Measurements from ENCODE around the gene CSH2. TPM values are rescaled to one million over a fixed set of nuclear protein-coding genes. Genes with fewer than 3 reads are reported as not detected.
A peak's percentile ranks its signal among the peaks of the same experiment; 100 is the strongest.
"Not testable (repeated sequence)": the region's sequence is repeated elsewhere in the genome, so short reads cannot be mapped to it uniquely, and the experiment has no call there.

CSH2 gene
- total and polyA plus RNA-seq, 4 experiments from 2014 or later: not detected

- Histone ChIP-seq H3K4me3 (ENCODE audit: low read length in 2 of 2) (no peak within 1 kb of the TSS), H3K4me1 (ENCODE audit: insufficient read depth, low read length) (no peaks in the 10 kb centered on the region), H3K27me3 (ENCODE audit: insufficient read depth, low read length) (no peaks in the 10 kb centered on the region), H3K9me3 (ENCODE audit: control insufficient read depth in 1 of 2, low read length in 2 of 2) (no peaks in the 10 kb centered on the region), H3K36me3 (ENCODE audit: insufficient read depth, low read length) (no peaks in the 10 kb centered on the region), H3K27ac (ENCODE audit: low read depth, low read length) (no peak within 1 kb of the TSS)
- H3K27me3 Mint-ChIP-seq: peaks cover 0 to 2% of the 10 kb centered on the region in 2 donors
- POLR2A ChIA-PET (ENCODE audit: partially characterized antibody): interaction anchor here (1.0 to 2.2 kb wide), 3 partner anchors 115 to 235 kb away, joined by 3 to 6 read pairs (median 6); no protein-coding TSS in a partner anchor
- no peak within 1 kb of the TSS for H3K4me3 Mint-ChIP-seq
- H3K27ac Mint-ChIP-seq: peak within 1 kb of the TSS in 1 of 7 donors; percentile 87
- H3K36me3 Mint-ChIP-seq: no peaks in the 10 kb centered on the region
- intact Hi-C loops (cut with micrococcal nuclease): loop anchor here (1.0 kb wide), 1 partner anchor 114 kb away; no protein-coding TSS in a partner anchor
- no peaks in the 10 kb centered on the region for H3K9me3 Mint-ChIP-seq
- peaks cover 0 to 2% (median 0%) of the 10 kb centered on the region in 4 donors for H3K4me1 Mint-ChIP-seq
- CTCF ChIA-PET (ENCODE audit: partially characterized antibody): interaction anchor here (0.7 to 14.7 kb wide), 24 partner anchors 8 to 237 kb away, joined by 3 to 351 read pairs (median 4); partner anchors contain the start of gene ICAM2
- DNase-seq: no peak
These were observed 37.7 kb upstream of the CSH2 start, which contains the start of gene CSHL1 for GRCh38 chr17:63911041-63911635. TSS of gene CSHL1 (minus strand) at chr17:63911258. CDS start at chr17:63911196, 62 bp downstream.

- Histone ChIP-seq H3K4me3 (ENCODE audit: low read length in 2 of 2) (no peak overlapping the region), H3K36me3 (ENCODE audit: insufficient read depth, low read length) (no peaks in the 10 kb centered on the region), H3K9me3 (ENCODE audit: control insufficient read depth in 1 of 2, low read length in 2 of 2) (no peaks in the 10 kb centered on the region), H3K4me1 (ENCODE audit: insufficient read depth, low read length) (no peaks in the 10 kb centered on the region), H3K27ac (ENCODE audit: low read depth, low read length) (no peak overlapping the region), H3K27me3 (ENCODE audit: insufficient read depth, low read length) (no peaks in the 10 kb centered on the region)
- intact Hi-C loops (cut with micrococcal nuclease): no loop called here
- Mint-ChIP-seq H3K4me3 (no peak overlapping the region), H3K4me1 (peaks cover 0 to 2% (median 0%) of the 10 kb centered on the region in 4 donors), H3K36me3 (no peaks in the 10 kb centered on the region), H3K27me3 (no peaks in the 10 kb centered on the region), H3K9me3 (no peaks in the 10 kb centered on the region), H3K27ac (no peak overlapping the region)
- DNase-seq: no peak
- ChIA-PET POLR2A (ENCODE audit: partially characterized antibody) (no interaction called here), CTCF (ENCODE audit: partially characterized antibody) (interaction anchor here (0.6 to 14.7 kb wide), 12 partner anchors 14 to 224 kb away, joined by 3 to 351 read pairs (median 6); partner anchors contain the start of genes CD79B and ICAM2)
These were observed 36.6 kb upstream of the CSH2 start for GRCh38 chr17:63910096-63910495.

- H3K27ac ChIP-seq (ENCODE audit: low read depth, low read length); H3K4me1 Mint-ChIP-seq; DNase-seq; H3K4me3 Mint-ChIP-seq; H3K4me3 ChIP-seq (ENCODE audit: low read length in 2 of 2); intact Hi-C loops (cut with micrococcal nuclease); H3K27me3 ChIP-seq (ENCODE audit: insufficient read depth, low read length); H3K9me3 Mint-ChIP-seq; H3K4me1 ChIP-seq (ENCODE audit: insufficient read depth, low read length); H3K36me3 Mint-ChIP-seq; H3K9me3 ChIP-seq (ENCODE audit: control insufficient read depth in 1 of 2, low read length in 2 of 2); H3K36me3 ChIP-seq (ENCODE audit: insufficient read depth, low read length); H3K27ac Mint-ChIP-seq; H3K27me3 Mint-ChIP-seq: not testable (repeated sequence)
- CTCF ChIA-PET (ENCODE audit: partially characterized antibody): interaction anchor here (2.7 to 14.7 kb wide), 2 partner anchors 81 to 115 kb away, joined by 10 to 351 read pairs; partner anchors contain the start of gene ICAM2
- POLR2A ChIA-PET (ENCODE audit: partially characterized antibody): interaction anchor here (0.7 kb wide), 1 partner anchor 84 kb away, joined by 3 read pairs; no protein-coding TSS in a partner anchor
These were observed 36.1 kb upstream of the CSH2 start for GRCh38 chr17:63909586-63909985.

- DNase-seq; H3K4me1 Mint-ChIP-seq; H3K27me3 Mint-ChIP-seq; intact Hi-C loops (cut with micrococcal nuclease); H3K36me3 Mint-ChIP-seq; H3K36me3 ChIP-seq (ENCODE audit: insufficient read depth, low read length); H3K4me3 Mint-ChIP-seq; POLR2A ChIA-PET (ENCODE audit: partially characterized antibody); H3K9me3 Mint-ChIP-seq; H3K9me3 ChIP-seq (ENCODE audit: control insufficient read depth in 1 of 2, low read length in 2 of 2); H3K27me3 ChIP-seq (ENCODE audit: insufficient read depth, low read length); H3K27ac Mint-ChIP-seq; H3K4me1 ChIP-seq (ENCODE audit: insufficient read depth, low read length); H3K27ac ChIP-seq (ENCODE audit: low read depth, low read length); H3K4me3 ChIP-seq (ENCODE audit: low read length in 2 of 2): not testable (repeated sequence)
- CTCF ChIA-PET (ENCODE audit: partially characterized antibody): interaction anchor here (1.2 to 1.6 kb wide), 6 partner anchors 12 to 227 kb away, joined by 3 to 7 read pairs (median 4); no protein-coding TSS in a partner anchor
These were observed 33.8 kb upstream of the CSH2 start for GRCh38 chr17:63907161-63907778.

- H3K9me3 Mint-ChIP-seq; H3K27me3 Mint-ChIP-seq; H3K4me1 Mint-ChIP-seq; H3K27ac ChIP-seq (ENCODE audit: low read depth, low read length); H3K4me1 ChIP-seq (ENCODE audit: insufficient read depth, low read length); H3K4me3 ChIP-seq (ENCODE audit: low read length in 2 of 2); H3K27me3 ChIP-seq (ENCODE audit: insufficient read depth, low read length); H3K9me3 ChIP-seq (ENCODE audit: control insufficient read depth in 1 of 2, low read length in 2 of 2); H3K36me3 Mint-ChIP-seq; H3K27ac Mint-ChIP-seq; H3K36me3 ChIP-seq (ENCODE audit: insufficient read depth, low read length); DNase-seq; intact Hi-C loops (cut with micrococcal nuclease); H3K4me3 Mint-ChIP-seq: not testable (repeated sequence)
- CTCF ChIA-PET (ENCODE audit: partially characterized antibody): interaction anchor here (0.7 to 4.4 kb wide), 18 partner anchors 14 to 1169 kb away, joined by 3 to 40 read pairs (median 4); partner anchors contain the start of gene GH1
- POLR2A ChIA-PET (ENCODE audit: partially characterized antibody): interaction anchor here (2.3 kb wide), 1 partner anchor 241 kb away, joined by 7 read pairs; no protein-coding TSS in a partner anchor
These were observed 31.3 kb upstream of the CSH2 start for GRCh38 chr17:63904796-63905195.

- H3K4me3 ChIP-seq (ENCODE audit: low read length in 2 of 2); H3K36me3 Mint-ChIP-seq; H3K27me3 ChIP-seq (ENCODE audit: insufficient read depth, low read length); H3K4me1 ChIP-seq (ENCODE audit: insufficient read depth, low read length); H3K36me3 ChIP-seq (ENCODE audit: insufficient read depth, low read length); H3K27ac ChIP-seq (ENCODE audit: low read depth, low read length); H3K27me3 Mint-ChIP-seq; intact Hi-C loops (cut with micrococcal nuclease); H3K4me3 Mint-ChIP-seq; H3K9me3 Mint-ChIP-seq; H3K9me3 ChIP-seq (ENCODE audit: control insufficient read depth in 1 of 2, low read length in 2 of 2): not testable (repeated sequence)
- Mint-ChIP-seq H3K27ac (peak overlapping the region in 4 of 7 donors; percentile 47 to 80 (median 70)), H3K4me1 (peaks cover 3 to 12% (median 4%) of the 10 kb centered on the region in 4 donors)
- POLR2A ChIA-PET (ENCODE audit: partially characterized antibody): interaction anchor here (2.3 kb wide), 1 partner anchor 242 kb away, joined by 7 read pairs; no protein-coding TSS in a partner anchor
- CTCF ChIA-PET (ENCODE audit: partially characterized antibody): interaction anchor here (0.9 to 4.4 kb wide), 12 partner anchors 8 to 378 kb away, joined by 3 to 40 read pairs (median 4); no protein-coding TSS in a partner anchor
- DNase-seq: peak; percentile 30 to 62 (median 51)
These were observed 30.3 kb upstream of the CSH2 start for GRCh38 chr17:63903787-63904201.

GRCh38 chr17:63901971-63902370 lies 28.5 kb upstream of the CSH2 start:
- H3K27ac ChIP-seq (ENCODE audit: low read depth, low read length); H3K27me3 ChIP-seq (ENCODE audit: insufficient read depth, low read length); H3K4me3 ChIP-seq (ENCODE audit: low read length in 2 of 2); DNase-seq; intact Hi-C loops (cut with micrococcal nuclease); H3K27ac Mint-ChIP-seq; H3K36me3 Mint-ChIP-seq; POLR2A ChIA-PET (ENCODE audit: partially characterized antibody); H3K9me3 Mint-ChIP-seq; H3K4me1 ChIP-seq (ENCODE audit: insufficient read depth, low read length); H3K4me3 Mint-ChIP-seq; H3K9me3 ChIP-seq (ENCODE audit: control insufficient read depth in 1 of 2, low read length in 2 of 2); H3K36me3 ChIP-seq (ENCODE audit: insufficient read depth, low read length); H3K27me3 Mint-ChIP-seq: not testable (repeated sequence)
- H3K4me1 Mint-ChIP-seq: peaks cover 3 to 12% (median 4%) of the 10 kb centered on the region in 4 donors
- CTCF ChIA-PET (ENCODE audit: partially characterized antibody): interaction anchor here (0.9 to 4.4 kb wide), 14 partner anchors 10 to 510 kb away, joined by 3 to 40 read pairs (median 6); partner anchors contain the start of gene GH1

All from CD4-positive, alpha-beta memory T cell (primary cell).